Measurements from ENCODE around the gene PRR30.

Gene PRR30

GRCh38 chr2:27091746-27092695 lies 47.2 kb downstream of the PRR30 start:
- H3K36me3 Mint-ChIP-seq: no peaks in the 10 kb centered on the region
- peak overlapping the region; percentile 67 for H3K27ac Mint-ChIP-seq
- ATAC-seq (replicated peaks): no peak
- no peaks in the 10 kb centered on the region for H3K27me3 Mint-ChIP-seq
- peaks cover 15 to 22% of the 10 kb centered on the region in 2 donors for H3K4me1 Mint-ChIP-seq
- H3K4me3 Mint-ChIP-seq: no peak overlapping the region
- DNase-seq: no peak
- no peaks in the 10 kb centered on the region for H3K9me3 Mint-ChIP-seq

GRCh38 chr2:27089111-27089954 lies 49.9 kb downstream of the PRR30 start:
- Mint-ChIP-seq H3K27ac (no peak overlapping the region), H3K4me3 (no peak overlapping the region), H3K4me1 (peaks cover 9 to 22% of the 10 kb centered on the region in 2 donors), H3K36me3 (no peaks in the 10 kb centered on the region), H3K27me3 (no peaks in the 10 kb centered on the region), H3K9me3 (no peaks in the 10 kb centered on the region)
- ATAC-seq (replicated peaks) (no peak), DNase-seq (no peak)

GRCh38 chr2:27088634-27089033 lies 50.6 kb downstream of the PRR30 start:
- DNase-seq (no peak), ATAC-seq (replicated peaks) (no peak)
- Mint-ChIP-seq H3K27me3 (no peaks in the 10 kb centered on the region), H3K27ac (no peak overlapping the region), H3K4me3 (no peak overlapping the region), H3K9me3 (no peaks in the 10 kb centered on the region), H3K36me3 (no peaks in the 10 kb centered on the region), H3K4me1 (peaks cover 9 to 26% of the 10 kb centered on the region in 2 donors)

GRCh38 chr2:27087823-27088410 lies 51.3 kb downstream of the PRR30 start:
- DNase-seq (no peak), ATAC-seq (replicated peaks) (no peak)
- Mint-ChIP-seq H3K36me3 (no peaks in the 10 kb centered on the region), H3K4me1 (peaks cover 9 to 26% of the 10 kb centered on the region in 2 donors), H3K4me3 (no peak overlapping the region), H3K27ac (no peak overlapping the region), H3K9me3 (no peaks in the 10 kb centered on the region), H3K27me3 (no peaks in the 10 kb centered on the region)

Data from stimulated activated naive B cell treated with anti-CD40 and anti-IgM and Interleukin-4, amounts not matched to agents 10 μg/mL and 1 μg/mL and 100 μg/mL, for 72 hours (primary cell).